ENCODE results near the gene SORCS2. TPM values are rescaled to one million over a fixed set of nuclear protein-coding genes. Genes with fewer than 3 reads are reported as not detected.
"Not testable (repeated sequence)": the region's sequence is repeated elsewhere in the genome, so short reads cannot be mapped to it uniquely, and the experiment has no call there.

Gene SORCS2
- total RNA-seq, 1 donor from 2014 or later: 1.2 TPM

DNA sequence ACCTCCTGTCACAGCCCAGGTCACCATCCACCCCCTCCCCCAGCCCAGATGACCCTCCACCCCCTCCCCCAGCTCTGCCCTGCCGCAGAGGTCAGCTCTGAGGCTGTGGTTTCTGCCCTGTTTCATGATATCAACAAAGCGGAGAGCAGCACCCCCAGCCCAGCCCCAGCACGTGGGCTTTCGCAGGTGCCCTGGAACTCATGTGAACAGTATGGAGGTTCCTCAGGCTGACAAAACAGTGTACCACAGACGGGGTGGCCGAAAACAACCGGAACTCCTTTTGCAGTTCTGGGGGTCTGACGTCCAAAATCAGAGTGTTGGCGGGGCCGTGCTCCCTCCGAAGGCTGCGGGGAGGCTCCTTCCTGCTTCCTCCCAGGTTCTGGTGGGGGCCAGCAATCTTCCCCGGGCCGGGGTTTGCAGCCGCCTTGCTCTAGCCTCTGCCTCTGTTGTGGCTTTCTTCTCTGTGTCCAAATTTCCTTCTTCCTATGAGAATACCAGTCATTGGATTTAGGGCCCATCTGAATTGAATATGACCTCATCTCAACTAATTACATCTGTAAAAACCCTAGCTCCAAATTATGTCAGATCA lies 250.3 kb downstream of the SORCS2 start:
- DNase-seq (no peak), ATAC-seq (ENCODE audit: poor library complexity) (no peak)
- intact Hi-C loops (cut with DNase I): no loop called here

GRCh38 chr4:7444314-7444713 lies 252.0 kb downstream of the SORCS2 start:
- intact Hi-C loops (cut with DNase I): no loop called here
- ATAC-seq (ENCODE audit: poor library complexity) (no peak), DNase-seq (no peak)

- ATAC-seq (ENCODE audit: poor library complexity): no peak
- no peak for DNase-seq
- intact Hi-C loops (cut with DNase I): no loop called here
Observed at GRCh38 chr4:7444731-7445130, 252.4 kb downstream of the SORCS2 start.

DNA sequence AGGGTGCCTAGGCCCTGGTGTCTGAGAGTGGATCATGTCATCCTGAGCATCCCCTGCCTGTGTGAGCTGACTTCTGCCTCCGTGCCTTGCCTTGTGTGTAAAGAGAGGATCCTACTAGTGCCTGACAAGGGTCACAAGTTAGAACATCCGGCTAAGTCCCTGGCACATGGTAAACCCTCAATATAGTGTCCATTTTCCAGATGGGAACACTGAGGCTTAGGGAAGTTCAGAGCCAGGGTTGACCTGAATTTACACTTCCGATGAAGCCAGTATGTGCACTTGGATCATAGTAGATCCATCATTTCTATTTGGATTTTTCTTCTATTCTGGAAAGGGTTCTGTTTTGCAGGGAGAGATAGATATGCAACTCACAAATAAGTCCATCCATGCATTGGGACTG lies 254.9 kb downstream of the SORCS2 start:
- DNase-seq: no peak
- no peak for ATAC-seq (ENCODE audit: poor library complexity)
- intact Hi-C loops (cut with DNase I): no loop called here

DNA sequence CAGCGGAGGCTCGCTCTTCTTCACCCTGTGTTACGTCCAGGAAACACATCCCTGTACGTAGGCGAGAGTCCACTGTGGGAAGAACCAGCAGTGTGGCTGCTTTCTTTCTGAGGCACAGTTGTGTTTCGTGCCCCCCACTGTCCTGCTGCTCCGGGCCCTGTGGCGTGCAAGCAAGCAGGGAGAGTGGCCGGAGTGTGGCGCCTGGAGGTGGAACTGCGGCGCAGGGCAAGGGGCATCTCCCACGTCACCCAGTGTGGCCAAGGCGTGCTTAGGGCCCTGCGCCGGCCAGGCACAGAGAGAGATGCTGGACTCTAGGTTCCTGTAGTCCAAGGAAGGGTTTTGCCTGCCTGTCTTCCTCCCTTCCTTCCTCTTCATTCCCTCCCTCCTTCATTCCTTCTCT lies 255.7 kb downstream of the SORCS2 start:
- peak; percentile 38 for DNase-seq
- intact Hi-C loops (cut with DNase I): no loop called here
- ATAC-seq (ENCODE audit: poor library complexity): no peak

DNA sequence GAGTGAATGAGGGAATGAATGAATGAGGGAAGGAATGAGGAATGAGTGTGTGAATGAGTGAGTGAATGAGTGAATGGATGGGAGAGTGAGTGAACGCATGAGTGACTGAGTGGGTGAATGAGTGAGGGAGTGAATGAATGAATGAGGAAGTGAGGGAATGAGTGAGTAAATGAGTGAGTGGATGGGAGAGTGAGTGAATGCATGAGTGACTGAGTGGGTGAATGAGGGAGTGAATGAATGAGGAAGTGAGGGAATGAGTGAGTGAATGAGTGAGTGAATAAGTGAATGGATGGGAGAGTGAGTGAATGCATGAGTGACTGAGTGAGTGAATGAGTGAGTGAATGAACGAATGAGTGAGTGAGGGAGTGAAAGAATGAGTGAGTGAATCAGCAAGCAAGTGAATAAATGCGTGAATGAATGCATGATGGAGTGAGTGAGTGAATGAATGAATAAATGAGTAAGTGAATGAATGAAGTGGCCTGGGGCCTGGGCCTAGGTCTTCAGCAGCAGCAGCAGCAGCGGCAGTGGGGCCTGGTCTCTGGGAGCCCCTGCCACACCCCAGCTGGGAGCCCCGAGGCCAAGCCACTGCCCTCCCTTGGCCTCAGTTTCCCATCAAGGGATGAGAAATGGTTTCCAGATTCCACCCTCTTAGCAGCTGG lies 258.6 kb downstream of the SORCS2 start:
- intact Hi-C loops (cut with DNase I): no loop called here
- DNase-seq (no peak), ATAC-seq (ENCODE audit: poor library complexity) (no peak)

DNA sequence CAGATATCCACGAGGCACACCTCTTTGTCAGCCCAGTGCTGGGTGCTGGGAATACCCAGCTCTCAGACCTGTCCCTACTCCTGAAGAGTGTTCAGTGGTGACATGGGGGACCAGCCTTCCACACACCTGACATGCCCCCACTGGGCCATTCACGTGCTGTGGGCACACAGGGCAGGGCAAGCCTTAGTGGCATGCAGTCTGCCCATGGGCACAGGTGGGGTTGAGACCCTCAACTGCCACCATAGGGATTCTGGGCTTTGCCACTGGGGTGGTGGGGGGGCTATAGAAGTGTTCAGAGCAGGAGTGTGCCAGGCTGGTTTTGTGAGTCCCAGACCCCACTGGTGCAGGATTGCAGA lies 259.1 kb downstream of the SORCS2 start:
- intact Hi-C loops (cut with DNase I): no loop called here
- ATAC-seq (ENCODE audit: poor library complexity) (no peak), DNase-seq (peak; percentile 29)

DNA sequence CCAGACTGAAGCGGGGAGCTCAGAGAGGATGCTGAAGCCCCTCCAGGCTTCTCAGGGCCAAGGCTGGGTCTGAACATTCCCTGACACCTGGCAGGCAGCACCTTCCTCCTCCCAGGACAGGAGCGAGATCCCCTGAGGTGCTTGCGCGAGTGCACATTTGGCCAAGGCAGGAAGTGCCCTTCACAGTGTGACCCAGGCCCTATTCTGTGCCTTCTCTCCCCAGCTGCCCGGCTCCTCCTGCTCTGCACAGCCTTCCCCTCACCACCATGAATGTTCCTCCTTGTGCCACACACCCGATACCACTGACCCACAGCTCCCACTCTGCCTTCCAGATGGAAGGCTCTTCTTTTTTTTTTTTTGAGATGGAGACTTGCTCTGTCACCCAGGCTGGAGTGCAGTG lies 259.5 kb downstream of the SORCS2 start:
- ATAC-seq (ENCODE audit: poor library complexity) (no peak), DNase-seq (peak; percentile 8)
- intact Hi-C loops (cut with DNase I): no loop called here

DNA sequence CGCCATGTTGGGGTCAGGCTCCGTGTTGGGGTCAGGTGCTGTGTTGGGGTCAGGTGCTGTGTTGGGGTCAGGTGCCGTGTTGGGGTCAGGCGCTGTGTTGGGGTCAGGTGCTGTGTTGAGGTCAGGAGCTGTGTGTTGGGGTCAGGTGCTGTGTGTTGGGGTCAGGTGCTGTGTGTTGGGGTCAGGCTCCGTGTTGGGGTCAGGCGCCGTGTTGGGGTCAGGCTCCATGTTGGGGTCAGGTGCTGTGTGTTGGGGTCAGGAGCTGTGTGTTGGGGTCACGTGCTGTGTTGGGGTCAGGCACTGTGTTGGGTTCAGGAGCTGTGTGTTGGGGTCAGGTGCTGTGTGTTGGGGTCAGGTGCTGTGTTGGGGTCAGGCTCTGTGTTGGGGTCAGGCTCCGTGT lies 260.5 kb downstream of the SORCS2 start:
- DNase-seq: peak; percentile 4
- ATAC-seq (ENCODE audit: poor library complexity); intact Hi-C loops (cut with DNase I): not testable (repeated sequence)

DNA sequence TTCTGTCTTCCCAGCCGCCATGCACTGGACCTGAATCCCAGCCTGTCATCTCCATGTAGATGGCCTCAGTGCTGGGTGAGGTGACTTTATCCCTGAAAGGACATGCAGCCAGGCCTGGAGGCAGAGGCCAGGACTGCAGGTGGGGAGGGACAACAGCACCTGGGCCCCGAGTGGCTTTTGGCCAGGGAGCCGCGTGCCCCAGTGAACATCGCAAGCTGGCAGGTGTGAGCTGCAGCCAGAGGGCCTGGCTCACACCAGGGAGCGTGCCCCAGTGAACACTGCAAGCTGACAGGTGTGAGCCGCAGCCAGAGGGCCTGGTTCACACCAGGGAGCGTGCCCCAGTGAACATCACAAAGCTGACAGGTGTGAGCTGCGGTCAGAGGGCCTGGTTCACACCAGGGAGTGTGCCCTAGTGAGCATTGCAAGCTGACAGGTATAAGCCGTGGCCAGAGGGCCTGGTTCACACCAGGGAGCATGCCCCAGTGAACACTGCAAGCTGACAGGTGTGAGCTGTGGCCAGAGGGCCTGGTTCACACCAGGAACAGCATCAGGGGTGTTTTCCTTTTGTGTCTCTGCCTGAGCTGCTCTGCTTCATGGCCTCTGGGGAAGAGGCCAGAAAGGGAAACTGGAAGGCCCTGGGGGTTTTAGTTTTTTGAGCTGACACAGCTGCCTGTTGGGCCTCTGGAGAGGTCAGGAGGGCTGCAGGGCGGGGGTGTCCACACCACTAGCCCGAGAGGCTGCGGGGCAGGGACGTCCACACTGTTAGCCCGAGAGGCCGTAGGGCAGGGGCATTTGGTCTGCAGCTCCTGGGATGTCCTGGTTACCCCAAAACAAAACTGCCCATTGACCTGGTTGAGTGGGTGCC lies 265.1 kb downstream of the SORCS2 start:
- no peak for ATAC-seq (ENCODE audit: poor library complexity)
- intact Hi-C loops (cut with DNase I): no loop called here
- DNase-seq: peak; percentile 26

DNA sequence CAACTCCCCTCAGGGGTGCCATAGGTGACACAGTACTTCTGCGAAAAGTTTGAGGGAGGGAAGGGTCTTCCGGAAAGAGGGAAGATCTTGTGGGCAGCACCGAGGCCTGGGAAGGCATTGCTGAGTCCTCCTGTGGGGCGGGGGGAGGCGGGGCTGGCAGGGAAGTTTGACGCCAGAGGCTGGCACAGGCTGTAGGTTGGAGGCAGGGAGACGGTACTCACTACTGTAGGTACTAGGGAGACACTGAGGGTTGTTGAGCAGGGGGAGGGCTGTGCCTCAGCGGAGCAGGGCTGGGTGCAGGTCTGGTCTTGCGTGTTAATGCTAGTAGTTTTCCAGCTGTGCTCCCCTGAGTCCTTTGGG lies 265.7 kb downstream of the SORCS2 start:
- no peak for ATAC-seq (ENCODE audit: poor library complexity)
- DNase-seq: peak; percentile 32
- intact Hi-C loops (cut with DNase I): no loop called here

- DNase-seq: no peak
- intact Hi-C loops (cut with DNase I): no loop called here
- ATAC-seq (ENCODE audit: poor library complexity): no peak
Observed at GRCh38 chr4:7458477-7458876, 266.1 kb downstream of the SORCS2 start.

GRCh38 chr4:7459471-7459870 lies 267.1 kb downstream of the SORCS2 start:
- no peak for ATAC-seq (ENCODE audit: poor library complexity)

GRCh38 chr4:7460566-7460965 lies 268.2 kb downstream of the SORCS2 start:
- ATAC-seq (ENCODE audit: poor library complexity): no peak
- peak; percentile 56 for DNase-seq
- intact Hi-C loops (cut with DNase I): no loop called here

More at GRCh38 chr4:7459471-7459870, 267.1 kb downstream of the SORCS2 start:
- peak; percentile 36 for DNase-seq
- intact Hi-C loops (cut with DNase I): no loop called here

- no peak for ATAC-seq (ENCODE audit: poor library complexity)
- no peak for DNase-seq
- intact Hi-C loops (cut with DNase I): no loop called here
Observed at GRCh38 chr4:7461230-7461629, 268.9 kb downstream of the SORCS2 start.

GRCh38 chr4:7462509-7462971 lies 270.2 kb downstream of the SORCS2 start:
- ATAC-seq (ENCODE audit: poor library complexity): peak; percentile 90
- peak; percentile 56 for DNase-seq
- intact Hi-C loops (cut with DNase I): loop anchor here (2.0 kb wide), 1 partner anchor 256 kb away; no protein-coding TSS in a partner anchor

DNA sequence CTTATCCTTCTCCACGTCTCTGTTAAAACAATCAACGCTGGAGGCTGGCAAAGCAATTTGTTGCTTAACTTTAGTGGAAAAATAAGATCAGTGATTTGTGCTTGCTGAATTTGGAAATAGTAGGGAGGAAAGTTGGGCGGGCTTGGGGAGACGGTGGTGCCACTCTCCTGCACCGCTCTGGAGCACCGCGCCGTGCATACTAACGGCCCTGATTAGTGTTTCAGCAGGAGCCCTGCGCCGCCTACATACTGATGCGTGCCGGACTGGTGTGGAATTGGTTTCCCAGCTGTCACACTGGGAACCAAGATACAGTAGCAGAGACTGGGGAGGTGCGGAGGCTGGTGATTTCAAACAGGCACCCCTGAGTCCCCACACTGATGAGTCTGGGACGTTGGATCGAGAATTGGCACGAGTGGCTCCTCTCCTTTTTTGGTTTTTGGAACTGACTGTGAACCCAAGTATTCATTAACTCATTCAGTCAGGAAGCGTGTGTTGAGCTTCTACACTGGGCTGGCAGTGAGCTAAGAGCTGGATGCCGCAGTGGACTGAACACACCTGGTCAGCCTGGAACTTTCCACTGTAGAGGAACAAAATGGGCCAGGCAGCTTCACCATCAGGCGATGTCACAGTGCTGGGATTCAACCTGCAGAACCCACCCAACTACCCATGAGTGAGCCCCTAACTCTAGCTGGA lies 271.4 kb downstream of the SORCS2 start:
- no peak for DNase-seq
- intact Hi-C loops (cut with DNase I): loop anchor here (2.0 kb wide), 1 partner anchor 255 kb away; no protein-coding TSS in a partner anchor
- no peak for ATAC-seq (ENCODE audit: poor library complexity)

- DNase-seq: no peak
- no peak for ATAC-seq (ENCODE audit: poor library complexity)
- intact Hi-C loops (cut with DNase I): no loop called here
Observed at GRCh38 chr4:7464259-7464655, 271.9 kb downstream of the SORCS2 start.

DNA sequence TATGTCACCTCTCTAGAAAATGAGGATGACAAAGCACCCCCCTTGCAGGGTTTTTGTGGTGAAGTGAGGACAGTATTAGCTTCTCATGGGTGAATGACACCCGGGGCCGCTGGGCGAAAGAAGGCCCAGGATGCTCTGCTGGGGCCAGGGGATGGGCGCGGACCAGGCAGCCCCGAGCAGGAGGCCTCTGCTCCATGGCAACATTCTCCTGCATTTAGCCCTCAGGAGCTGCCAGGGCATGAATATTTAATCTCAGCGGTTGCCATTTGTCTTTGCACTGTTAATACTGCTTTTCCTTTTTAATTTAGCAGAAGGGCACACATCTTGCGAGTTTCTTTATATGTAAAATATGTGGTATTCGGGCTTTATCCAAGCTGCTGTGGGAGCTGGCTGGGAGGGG lies 272.7 kb downstream of the SORCS2 start:
- ATAC-seq (ENCODE audit: poor library complexity) (no peak), DNase-seq (no peak)
- intact Hi-C loops (cut with DNase I): no loop called here

Data from Right ventricle myocardium superior (tissue), 1 donor.